ENCODE data around the gene ROCK2. TPM values are rescaled to one million over a fixed set of nuclear protein-coding genes. Genes with fewer than 3 reads are reported as not detected.

Gene ROCK2
- total RNA-seq, 1 donor from 2014 or later, result 20.0 TPM

DNA sequence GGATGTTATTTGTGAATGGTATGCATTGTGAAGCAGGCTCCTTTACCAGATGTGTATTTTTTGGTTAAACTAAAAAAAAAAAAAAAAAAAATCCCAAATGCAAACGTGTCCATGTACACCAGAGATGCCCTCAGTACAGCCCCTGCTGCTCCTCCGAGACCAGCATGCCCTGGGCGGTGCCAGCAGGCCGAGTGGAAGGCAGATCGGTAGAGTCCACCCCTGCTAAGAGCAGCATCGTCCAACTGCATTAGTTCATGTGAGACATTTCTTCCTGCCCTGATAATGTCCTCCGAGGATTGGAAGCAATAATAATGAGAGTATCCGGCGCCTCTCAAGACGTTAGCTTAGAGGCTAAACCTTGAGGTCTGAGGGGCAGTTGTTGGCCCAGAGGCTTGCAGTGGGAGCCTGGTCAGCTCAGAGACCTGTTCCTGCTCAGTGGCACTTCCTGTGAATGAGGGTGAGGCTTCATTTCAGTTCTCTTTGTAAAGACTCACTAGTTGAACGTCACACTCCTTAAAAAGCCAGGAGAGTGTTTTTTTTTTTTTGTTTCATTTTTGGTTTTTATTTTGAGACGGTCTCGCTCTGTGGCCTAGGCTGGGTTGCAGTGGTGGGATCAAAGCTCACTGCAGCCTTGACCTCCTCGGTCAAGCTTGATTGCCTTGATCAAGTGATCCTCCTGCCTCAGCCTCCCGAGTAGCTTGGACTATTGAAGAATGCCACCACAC, 183.5 kb downstream of the ROCK2 start:
- Histone ChIP-seq H3K4me3 (ENCODE audit: low read depth, low read length) (no peak overlapping the region), H3K27me3 (ENCODE audit: control insufficient read depth, insufficient read depth, low read length) (no peaks in the 10 kb centered on the region), H3K36me3 (ENCODE audit: control insufficient read depth, insufficient read depth, low read length) (no peaks in the 10 kb centered on the region)
- DNase-seq (ENCODE audit: low read depth), result no peak
- TF ChIP-seq, protein P1, sequence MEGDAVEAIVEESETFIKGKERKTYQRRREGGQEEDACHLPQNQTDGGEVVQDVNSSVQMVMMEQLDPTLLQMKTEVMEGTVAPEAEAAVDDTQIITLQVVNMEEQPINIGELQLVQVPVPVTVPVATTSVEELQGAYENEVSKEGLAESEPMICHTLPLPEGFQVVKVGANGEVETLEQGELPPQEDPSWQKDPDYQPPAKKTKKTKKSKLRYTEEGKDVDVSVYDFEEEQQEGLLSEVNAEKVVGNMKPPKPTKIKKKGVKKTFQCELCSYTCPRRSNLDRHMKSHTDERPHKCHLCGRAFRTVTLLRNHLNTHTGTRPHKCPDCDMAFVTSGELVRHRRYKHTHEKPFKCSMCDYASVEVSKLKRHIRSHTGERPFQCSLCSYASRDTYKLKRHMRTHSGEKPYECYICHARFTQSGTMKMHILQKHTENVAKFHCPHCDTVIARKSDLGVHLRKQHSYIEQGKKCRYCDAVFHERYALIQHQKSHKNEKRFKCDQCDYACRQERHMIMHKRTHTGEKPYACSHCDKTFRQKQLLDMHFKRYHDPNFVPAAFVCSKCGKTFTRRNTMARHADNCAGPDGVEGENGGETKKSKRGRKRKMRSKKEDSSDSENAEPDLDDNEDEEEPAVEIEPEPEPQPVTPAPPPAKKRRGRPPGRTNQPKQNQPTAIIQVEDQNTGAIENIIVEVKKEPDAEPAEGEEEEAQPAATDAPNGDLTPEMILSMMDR (IDR thresholded peaks at IDR 0.05; ENCODE audit: insufficient read depth, low read length, severe bottlenecking), result no peak
- FAIRE-seq, result no peak

DNA sequence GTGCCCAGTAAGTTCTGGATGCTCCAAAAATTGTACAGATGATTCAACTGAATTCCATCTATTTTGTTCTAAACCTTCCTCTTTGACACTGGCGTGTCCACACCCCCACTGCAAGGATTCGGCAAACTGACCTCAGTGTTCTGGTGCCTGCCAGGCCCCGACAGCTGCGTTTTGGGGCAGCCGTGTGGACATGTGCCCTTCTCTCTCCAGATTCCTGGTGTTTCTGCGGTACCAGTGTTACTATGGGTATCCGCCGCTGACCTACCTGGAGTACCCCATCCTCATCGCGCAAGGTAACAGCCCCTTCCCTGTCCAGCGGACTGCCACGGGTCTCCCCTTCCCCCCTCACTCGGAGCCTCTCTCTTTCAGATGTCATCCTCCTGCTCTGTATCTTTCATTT, 184.2 kb downstream of the ROCK2 start:
- TF ChIP-seq, protein P1 (IDR thresholded peaks at IDR 0.05; ENCODE audit: insufficient read depth, low read length, severe bottlenecking), result no peak
- DNase-seq (ENCODE audit: low read depth) (no peak), FAIRE-seq (no peak)
- Histone ChIP-seq H3K36me3 (ENCODE audit: control insufficient read depth, insufficient read depth, low read length) (no peaks in the 10 kb centered on the region), H3K4me3 (ENCODE audit: low read depth, low read length) (no peak overlapping the region), H3K27me3 (ENCODE audit: control insufficient read depth, insufficient read depth, low read length) (no peaks in the 10 kb centered on the region)

DNA sequence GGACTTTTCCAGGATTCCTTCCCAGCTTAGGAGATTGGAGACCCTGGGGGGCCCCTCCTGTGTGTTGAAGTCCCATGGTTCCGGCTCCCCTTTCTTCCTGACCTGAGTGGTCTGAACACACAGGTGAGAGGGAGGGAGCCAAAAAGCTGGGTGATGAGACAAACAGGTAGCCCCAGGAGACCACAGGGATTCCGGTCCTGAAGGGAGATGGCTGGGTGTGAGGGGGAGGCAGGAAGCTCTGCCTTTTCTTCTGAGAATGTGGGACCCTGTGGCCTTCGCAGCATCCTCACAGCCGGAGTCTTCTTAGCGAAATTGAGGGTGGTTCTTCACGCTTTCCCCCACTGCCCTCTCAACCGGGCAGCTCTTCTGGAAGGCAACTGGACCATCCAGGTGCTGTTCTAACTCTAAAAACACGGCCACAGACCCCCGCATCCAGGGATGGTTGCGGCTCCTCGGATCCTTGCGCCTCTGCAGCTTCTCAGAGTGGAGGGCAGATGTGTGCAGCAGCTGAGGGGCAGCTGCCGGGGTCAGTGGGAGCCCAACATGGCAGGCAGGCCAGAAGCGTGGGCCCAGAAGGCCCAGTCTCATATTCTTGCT, 184.8 kb downstream of the ROCK2 start:
- TF ChIP-seq, protein P1 (IDR thresholded peaks at IDR 0.05; ENCODE audit: insufficient read depth, low read length, severe bottlenecking), result no peak
- no peaks in the 10 kb centered on the region for H3K27me3 ChIP-seq (ENCODE audit: control insufficient read depth, insufficient read depth, low read length)
- H3K36me3 ChIP-seq (ENCODE audit: control insufficient read depth, insufficient read depth, low read length), result no peaks in the 10 kb centered on the region
- FAIRE-seq, result no peak
- no peak overlapping the region for H3K4me3 ChIP-seq (ENCODE audit: low read depth, low read length)
- DNase-seq (ENCODE audit: low read depth), result no peak

DNA sequence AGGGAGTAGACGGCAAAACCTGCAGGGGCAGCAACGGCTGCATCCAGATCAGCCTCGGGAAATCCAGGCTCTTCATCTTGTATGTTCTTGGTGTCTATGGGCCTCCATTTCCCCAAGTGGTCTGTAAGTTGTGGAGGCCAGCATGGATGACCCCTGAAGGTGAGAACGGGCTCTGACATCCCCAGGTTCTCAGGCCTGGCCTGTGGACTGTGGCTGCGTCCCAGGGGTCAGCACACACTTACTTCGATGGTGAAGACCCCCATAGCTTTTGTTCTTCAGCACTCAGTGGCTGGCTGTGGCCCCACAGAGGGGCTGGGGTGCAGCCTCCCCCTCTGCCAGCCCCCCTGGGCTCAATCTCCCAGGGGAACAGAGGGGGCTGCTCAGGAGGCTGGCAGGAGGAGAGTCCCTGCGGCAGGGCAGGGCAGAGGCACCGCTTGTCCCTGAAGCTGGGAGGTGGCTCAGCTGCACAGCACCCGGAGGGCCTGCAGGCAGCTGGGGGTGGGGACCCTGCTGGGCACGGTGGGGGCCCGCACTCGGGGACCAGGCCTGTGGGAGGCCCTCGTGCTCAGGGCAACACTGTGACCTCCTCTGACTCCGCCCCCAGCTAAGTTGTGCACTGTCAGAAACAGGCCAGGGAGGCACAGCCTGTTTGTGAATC, 185.4 kb downstream of the ROCK2 start:
- DNase-seq (ENCODE audit: low read depth), result no peak
- TF ChIP-seq, protein P1 (IDR thresholded peaks at IDR 0.05; ENCODE audit: insufficient read depth, low read length, severe bottlenecking), result no peak
- FAIRE-seq, result no peak
- no peaks in the 10 kb centered on the region for H3K36me3 ChIP-seq (ENCODE audit: control insufficient read depth, insufficient read depth, low read length)
- H3K4me3 ChIP-seq (ENCODE audit: low read depth, low read length), result no peak overlapping the region
- H3K27me3 ChIP-seq (ENCODE audit: control insufficient read depth, insufficient read depth, low read length), result no peaks in the 10 kb centered on the region

DNA sequence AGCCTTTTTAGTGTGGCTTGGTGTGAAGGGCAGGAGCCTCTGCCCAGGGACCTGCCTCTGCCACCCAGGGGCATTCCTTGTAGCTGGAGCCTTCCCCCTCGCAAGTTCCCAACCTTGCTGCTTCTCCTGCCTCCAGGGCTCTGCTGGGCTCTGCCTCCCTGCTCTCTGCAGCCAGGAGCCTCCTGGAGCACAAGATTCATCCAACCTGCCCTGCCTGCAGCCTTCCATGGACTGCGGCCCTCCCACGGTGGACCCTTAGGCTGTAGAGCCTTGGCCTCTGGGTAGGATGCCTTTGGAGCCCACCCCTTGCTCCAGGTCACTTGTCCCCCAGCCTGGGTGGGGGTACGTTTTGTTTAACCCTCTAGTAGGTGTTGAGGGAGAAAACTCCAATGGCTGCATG, 186.7 kb downstream of the ROCK2 start:
- DNase-seq (ENCODE audit: low read depth) (no peak), FAIRE-seq (no peak)
- TF ChIP-seq, protein P1 (IDR thresholded peaks at IDR 0.05; ENCODE audit: insufficient read depth, low read length, severe bottlenecking), result no peak
- Histone ChIP-seq H3K4me3 (ENCODE audit: low read depth, low read length) (no peak overlapping the region), H3K36me3 (ENCODE audit: control insufficient read depth, insufficient read depth, low read length) (no peaks in the 10 kb centered on the region), H3K27me3 (ENCODE audit: control insufficient read depth, insufficient read depth, low read length) (no peaks in the 10 kb centered on the region)

Measured in bronchial epithelial cell (primary cell).